Vagina (tissue), 2 donors: ENCODE results near the gene KCTD16. TPM values are rescaled to one million over a fixed set of nuclear protein-coding genes. Genes with fewer than 3 reads are reported as not detected.

Source experiments
- DNase-seq, 2 donors: peaks; one replicate each; pipeline ENCODE4 v3.0.0-alpha.2; 2017; ENCODE audit errors: extremely low spot score in 2 of 2
- H3K27ac ChIP-seq: fragments of 200-600 bp; sonication (generic); one replicate; pipeline ENCODE4 v1.5.1; 2019
- H3K27me3 ChIP-seq: fragments of 200-600 bp; sonication (generic); one replicate; pipeline ENCODE4 v1.5.1; 2019
- H3K36me3 ChIP-seq, 2 donors: fragments of 200-600 bp; sonication (generic); one replicate each; pipeline ENCODE4 v1.5.1; 2017 to 2019
- H3K4me1 ChIP-seq: fragments of 200-600 bp; sonication (generic); one replicate; pipeline ENCODE4 v1.5.1; 2019
- H3K4me3 ChIP-seq, 2 donors: fragments of 200-600 bp; sonication (generic); 1 replicate in 1 of 2; 2 replicates in 1 of 2; pipeline ENCODE4 v1.5.1; 2016 to 2019
- H3K9me3 ChIP-seq: fragments of 200-600 bp; sonication (generic); one replicate; pipeline ENCODE4 v1.5.1; 2019
- POLR2A ChIP-seq, 2 donors: fragments of 450-650 bp; IDR thresholded peaks; one replicate each; pipeline ENCODE4 v1.6.1; 2017; ENCODE audit warnings: antibody characterized with exemption in 2 of 2, mild to moderate bottlenecking in 2 of 2, moderate library complexity in 2 of 2
- POLR2AphosphoS5 ChIP-seq, 2 donors: sonication (generic); formaldehyde crosslinking; IDR thresholded peaks; one replicate each; pipeline ENCODE4 v1.9.0; 2017; ENCODE audit warnings: antibody characterized with exemption in 2 of 2, mild to moderate bottlenecking in 2 of 2, low read depth in 1 of 2; ENCODE audit not compliant: insufficient read depth in 1 of 2
- intact Hi-C: fragments of 100-400 bp; cut with DNase I; formaldehyde crosslinking; loops from one replicate; pipeline ENCODE4 v1.15.1; 2023
- total RNA-seq: library from RNA; depleted of rRNA; stranded (reverse); fragments of >200 nt; gene quantifications from one replicate; pipeline ENCODE4 v1.2.3, GENCODE V29; 2016
- TF ChIP-seq, protein P1 (sequence below), 3 experiments: fragments of 450-650 bp in 2 of 3; fragments of 200-600 bp in 1 of 3; sonication (generic) in 1 of 3; IDR thresholded peaks; one replicate each; pipeline ENCODE4 v1.5.1; 2017 to 2019; ENCODE audit warnings: antibody characterized with exemption in 3 of 3, mild to moderate bottlenecking in 2 of 3, moderate library complexity in 2 of 3

Gene KCTD16
- total RNA-seq, 1 donor from 2014 or later: 0.25 TPM

DNA sequence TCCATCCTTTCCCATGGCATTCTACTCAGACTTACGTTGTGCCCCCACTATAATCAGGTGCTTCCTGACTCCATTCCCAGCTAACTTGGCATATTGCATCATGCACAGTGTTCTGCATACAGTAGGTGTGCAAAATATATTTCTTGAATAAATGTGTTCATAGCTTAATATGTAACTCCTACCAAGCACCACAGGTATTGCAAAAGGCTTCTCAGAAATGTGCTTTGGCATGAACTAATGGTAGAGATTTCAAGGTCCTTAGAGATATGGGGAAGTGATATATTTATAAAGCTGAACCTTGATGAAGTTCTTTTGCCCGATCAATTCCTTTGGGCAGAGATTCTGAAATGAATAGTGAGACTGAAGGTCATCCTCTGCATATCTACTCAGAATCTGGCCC lies 220.4 kb downstream of the KCTD16 start:
- Histone ChIP-seq H3K4me3 (no peak overlapping the region), H3K27ac (no peak overlapping the region), H3K36me3 (no peaks in the 10 kb centered on the region), H3K9me3 (no peaks in the 10 kb centered on the region), H3K27me3 (no peaks in the 10 kb centered on the region), H3K4me1 (no peaks in the 10 kb centered on the region)
- no peak for DNase-seq
- intact Hi-C loops: no loop called here
- TF ChIP-seq POLR2A (IDR thresholded peaks at IDR 0.05) (no peak), POLR2AphosphoS5 (IDR thresholded peaks at IDR 0.05; ENCODE audit: insufficient read depth in 1 of 2, low read depth in 1 of 2) (no peak)
- TF ChIP-seq, protein P1, sequence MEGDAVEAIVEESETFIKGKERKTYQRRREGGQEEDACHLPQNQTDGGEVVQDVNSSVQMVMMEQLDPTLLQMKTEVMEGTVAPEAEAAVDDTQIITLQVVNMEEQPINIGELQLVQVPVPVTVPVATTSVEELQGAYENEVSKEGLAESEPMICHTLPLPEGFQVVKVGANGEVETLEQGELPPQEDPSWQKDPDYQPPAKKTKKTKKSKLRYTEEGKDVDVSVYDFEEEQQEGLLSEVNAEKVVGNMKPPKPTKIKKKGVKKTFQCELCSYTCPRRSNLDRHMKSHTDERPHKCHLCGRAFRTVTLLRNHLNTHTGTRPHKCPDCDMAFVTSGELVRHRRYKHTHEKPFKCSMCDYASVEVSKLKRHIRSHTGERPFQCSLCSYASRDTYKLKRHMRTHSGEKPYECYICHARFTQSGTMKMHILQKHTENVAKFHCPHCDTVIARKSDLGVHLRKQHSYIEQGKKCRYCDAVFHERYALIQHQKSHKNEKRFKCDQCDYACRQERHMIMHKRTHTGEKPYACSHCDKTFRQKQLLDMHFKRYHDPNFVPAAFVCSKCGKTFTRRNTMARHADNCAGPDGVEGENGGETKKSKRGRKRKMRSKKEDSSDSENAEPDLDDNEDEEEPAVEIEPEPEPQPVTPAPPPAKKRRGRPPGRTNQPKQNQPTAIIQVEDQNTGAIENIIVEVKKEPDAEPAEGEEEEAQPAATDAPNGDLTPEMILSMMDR (IDR thresholded peaks at IDR 0.05): no peak

DNA sequence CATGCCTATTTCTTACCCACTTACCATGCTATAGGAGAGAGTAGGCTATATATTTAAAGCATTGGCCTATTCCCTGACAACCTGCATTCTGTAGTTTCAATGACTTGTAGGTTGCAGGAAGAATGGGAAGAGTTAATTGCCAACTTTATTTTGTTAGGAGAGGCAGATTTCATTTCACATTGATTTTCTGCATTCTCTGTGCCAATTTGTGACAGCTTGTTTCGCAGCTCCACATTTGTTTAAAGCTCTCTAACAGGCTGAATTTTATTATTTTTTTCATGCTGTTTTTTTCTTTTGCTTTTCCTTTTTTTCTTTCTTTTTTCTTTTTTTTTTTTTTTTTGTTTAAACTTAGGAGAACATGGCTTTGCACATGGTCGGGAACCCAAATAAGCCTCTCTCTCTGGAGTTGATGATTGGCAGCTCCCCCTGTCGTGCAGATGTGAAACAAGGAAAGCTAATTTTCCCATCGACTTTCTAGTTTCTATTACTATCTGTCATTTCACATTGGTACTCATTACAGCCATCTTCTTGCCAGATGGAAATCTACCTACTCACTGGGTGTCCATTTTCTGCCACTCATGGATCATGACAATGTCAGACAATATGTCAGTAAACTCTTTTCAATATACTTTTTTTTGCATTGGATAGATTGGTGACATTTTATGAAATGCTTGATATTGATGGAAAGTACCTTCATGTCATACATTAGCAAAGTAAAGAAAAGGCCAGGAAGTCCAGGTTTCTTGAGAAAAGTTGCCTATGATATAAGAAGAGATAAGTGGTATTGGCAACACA lies 223.2 kb downstream of the KCTD16 start:
- H3K4me1 ChIP-seq: no peaks in the 10 kb centered on the region
- intact Hi-C loops: no loop called here
- no peak for DNase-seq
- no peaks in the 10 kb centered on the region for H3K27me3 ChIP-seq
- no peak overlapping the region for H3K4me3 ChIP-seq
- no peaks in the 10 kb centered on the region for H3K36me3 ChIP-seq
- no peaks in the 10 kb centered on the region for H3K9me3 ChIP-seq
- H3K27ac ChIP-seq: no peak overlapping the region
- TF ChIP-seq, protein P1 (IDR thresholded peaks at IDR 0.05): no peak
- no peak for TF ChIP-seq POLR2AphosphoS5 (IDR thresholded peaks at IDR 0.05; ENCODE audit: insufficient read depth in 1 of 2, low read depth in 1 of 2)
- no peak for TF ChIP-seq POLR2A (IDR thresholded peaks at IDR 0.05)

DNA sequence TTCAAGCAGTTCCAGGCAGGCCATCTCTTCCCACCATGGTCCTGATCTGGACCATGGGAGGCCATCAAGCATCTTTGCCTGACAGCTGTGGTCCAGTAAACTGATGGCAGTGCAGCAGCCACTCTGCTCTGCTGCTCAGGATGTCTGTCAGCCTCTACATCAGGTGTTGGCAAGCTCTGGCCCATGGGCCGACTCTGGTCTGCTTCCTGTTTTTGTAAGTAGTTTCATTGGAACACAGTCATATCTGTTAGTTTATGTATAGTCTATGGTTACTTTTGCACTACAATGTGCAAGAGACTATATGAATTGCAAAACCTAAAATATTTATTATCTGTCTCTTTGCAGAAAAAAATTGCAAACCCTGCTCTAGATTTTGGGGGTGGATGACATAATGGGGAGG lies 225.0 kb downstream of the KCTD16 start:
- intact Hi-C loops: no loop called here
- H3K9me3 ChIP-seq: no peaks in the 10 kb centered on the region
- DNase-seq: no peak
- H3K4me1 ChIP-seq: no peaks in the 10 kb centered on the region
- no peak overlapping the region for H3K27ac ChIP-seq
- no peak overlapping the region for H3K4me3 ChIP-seq
- H3K27me3 ChIP-seq: no peaks in the 10 kb centered on the region
- H3K36me3 ChIP-seq: no peaks in the 10 kb centered on the region
- TF ChIP-seq, protein P1 (IDR thresholded peaks at IDR 0.05): no peak
- no peak for TF ChIP-seq POLR2A (IDR thresholded peaks at IDR 0.05)

DNA sequence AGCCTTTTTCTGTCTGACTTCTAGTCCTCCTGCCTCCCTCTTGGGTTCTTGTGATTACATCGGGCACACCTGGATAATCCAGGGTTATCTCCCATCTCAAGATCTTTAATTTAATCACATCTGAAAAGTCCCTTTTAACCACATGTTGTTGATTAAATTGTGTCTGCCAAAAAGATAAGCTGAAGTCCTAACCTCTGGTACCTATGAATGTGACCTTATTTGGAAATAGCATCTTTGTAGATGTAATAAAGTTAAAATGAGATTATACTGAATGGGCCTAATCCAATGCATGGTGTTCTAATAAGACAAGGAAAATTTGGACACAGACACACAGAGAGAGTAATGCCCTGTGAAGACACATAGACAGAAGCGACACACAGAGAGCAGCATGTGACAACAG lies 232.4 kb downstream of the KCTD16 start:
- intact Hi-C loops: no loop called here
- no peaks in the 10 kb centered on the region for H3K9me3 ChIP-seq
- H3K27ac ChIP-seq: no peak overlapping the region
- no peaks in the 10 kb centered on the region for H3K27me3 ChIP-seq
- H3K4me1 ChIP-seq: no peaks in the 10 kb centered on the region
- DNase-seq: no peak
- no peaks in the 10 kb centered on the region for H3K36me3 ChIP-seq
- TF ChIP-seq, protein P1 (IDR thresholded peaks at IDR 0.05): no peak
- TF ChIP-seq POLR2A (IDR thresholded peaks at IDR 0.05) (no peak), POLR2AphosphoS5 (IDR thresholded peaks at IDR 0.05; ENCODE audit: insufficient read depth in 1 of 2, low read depth in 1 of 2) (no peak)
- no peak overlapping the region for H3K4me3 ChIP-seq

DNA sequence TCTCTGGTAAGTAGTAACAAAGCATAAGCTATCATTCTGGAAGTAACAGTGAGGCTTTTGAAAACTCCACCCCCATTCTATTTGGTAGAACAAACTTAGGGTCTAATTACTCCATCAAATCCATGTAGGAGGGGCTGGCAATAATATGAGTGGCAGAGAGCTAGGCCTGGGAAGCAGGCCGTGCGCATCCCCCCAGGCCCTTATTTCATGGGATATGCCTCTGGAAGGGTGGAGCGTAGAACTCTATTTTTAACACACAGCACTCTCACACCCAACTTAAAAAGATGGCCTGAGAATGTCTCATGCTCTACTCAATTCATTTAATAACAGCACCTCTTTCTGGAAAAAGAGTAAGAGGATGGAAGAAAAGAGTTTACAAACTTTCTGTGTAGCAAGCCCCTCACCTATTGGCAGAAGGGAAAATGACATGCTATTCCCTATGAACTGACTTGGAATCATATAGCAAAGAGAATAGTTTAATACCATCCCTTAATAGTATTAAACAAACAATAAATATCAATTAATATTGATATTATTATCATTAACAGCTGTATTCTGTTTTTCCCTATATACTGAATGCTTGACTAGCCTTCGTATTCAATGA lies 233.2 kb downstream of the KCTD16 start:
- H3K4me3 ChIP-seq: no peak overlapping the region
- no peaks in the 10 kb centered on the region for H3K4me1 ChIP-seq
- no peaks in the 10 kb centered on the region for H3K36me3 ChIP-seq
- intact Hi-C loops: no loop called here
- H3K27ac ChIP-seq: no peak overlapping the region
- TF ChIP-seq, protein P1 (IDR thresholded peaks at IDR 0.05): no peak
- TF ChIP-seq POLR2A (IDR thresholded peaks at IDR 0.05): no peak
- TF ChIP-seq POLR2AphosphoS5 (IDR thresholded peaks at IDR 0.05; ENCODE audit: insufficient read depth in 1 of 2, low read depth in 1 of 2): no peak
- H3K27me3 ChIP-seq: no peaks in the 10 kb centered on the region
- DNase-seq: no peak
- H3K9me3 ChIP-seq: no peaks in the 10 kb centered on the region
